Ascending aorta (tissue), 2 donors: ENCODE data around the gene PADI2. TPM values are rescaled to one million over a fixed set of nuclear protein-coding genes. Genes with fewer than 3 reads are reported as not detected.
A peak's percentile ranks its signal among the peaks of the same experiment; 100 is the strongest.

Experiments
- DNase-seq, 2 donors: peaks; one replicate each; pipeline ENCODE4 v3.0.0-alpha.2; 2019; ENCODE audit warnings: low spot score in 2 of 2
- H3K27ac ChIP-seq, 2 donors: fragments of 200-600 bp; sonication (generic); one replicate each; pipeline ENCODE4 v1.5.1; 2016 to 2017; ENCODE audit warnings: mild to moderate bottlenecking in 1 of 2
- H3K27me3 ChIP-seq: fragments of 200-600 bp; sonication (generic); one replicate; pipeline ENCODE4 v1.5.1; 2017
- H3K36me3 ChIP-seq, 2 donors: fragments of 200-600 bp; sonication (generic); one replicate each; pipeline ENCODE4 v1.5.1; 2016
- H3K4me1 ChIP-seq, 2 donors: fragments of 200-600 bp; sonication (generic); one replicate each; pipeline ENCODE4 v1.5.1; 2016 to 2017; ENCODE audit warnings: mild to moderate bottlenecking in 1 of 2
- H3K4me3 ChIP-seq, 2 donors: fragments of 200-600 bp; sonication (generic); one replicate each; pipeline ENCODE4 v1.5.1; 2016 to 2017; ENCODE audit warnings: mild to moderate bottlenecking in 1 of 2
- H3K9me3 ChIP-seq, 2 donors: fragments of 200-600 bp; sonication (generic); one replicate each; pipeline ENCODE4 v1.5.1; 2016
- intact Hi-C: fragments of 100-400 bp; cut with DNase I; formaldehyde crosslinking; loops from one replicate; pipeline ENCODE4 v1.15.1; 2023
- total RNA-seq: library from RNA; depleted of rRNA; stranded (reverse); fragments of >200 nt; gene quantifications from one replicate; pipeline ENCODE4 v1.1.0, GENCODE V29; 2016
- TF ChIP-seq, protein P1 (sequence below), 3 experiments: fragments of 200-600 bp in 2 of 3; fragments of 450-650 bp in 1 of 3; sonication (generic) in 2 of 3; IDR thresholded peaks; one replicate each; pipeline ENCODE4 v1.5.1; 2016 to 2019; ENCODE audit warnings: antibody characterized with exemption in 3 of 3, mild to moderate bottlenecking in 1 of 3, moderate library complexity in 1 of 3

PADI2 gene
- total RNA-seq, 1 donor from 2014 or later: 0.21 TPM

DNA sequence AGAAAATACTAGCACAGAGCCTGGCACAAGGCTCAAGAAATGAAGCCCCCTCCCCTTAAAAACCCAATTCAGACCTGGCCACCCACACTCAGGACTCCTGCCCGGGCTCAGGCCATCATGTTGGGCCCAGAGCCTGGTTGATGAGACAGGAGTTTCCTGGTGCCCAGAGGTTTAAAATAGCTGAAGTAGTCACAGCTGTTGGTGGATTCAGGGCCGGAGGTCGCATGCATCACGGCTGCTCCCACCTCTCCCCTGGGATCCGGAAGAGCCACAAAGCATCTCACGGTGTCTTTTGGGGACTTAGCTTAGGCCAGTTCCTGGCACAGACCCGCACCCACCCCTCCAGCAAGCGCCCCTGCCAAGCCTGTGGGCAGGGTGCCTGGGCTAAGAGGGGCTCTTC lies 2.6 kb upstream of the PADI2 start:
- no peak overlapping the region for H3K27ac ChIP-seq
- TF ChIP-seq, protein P1, sequence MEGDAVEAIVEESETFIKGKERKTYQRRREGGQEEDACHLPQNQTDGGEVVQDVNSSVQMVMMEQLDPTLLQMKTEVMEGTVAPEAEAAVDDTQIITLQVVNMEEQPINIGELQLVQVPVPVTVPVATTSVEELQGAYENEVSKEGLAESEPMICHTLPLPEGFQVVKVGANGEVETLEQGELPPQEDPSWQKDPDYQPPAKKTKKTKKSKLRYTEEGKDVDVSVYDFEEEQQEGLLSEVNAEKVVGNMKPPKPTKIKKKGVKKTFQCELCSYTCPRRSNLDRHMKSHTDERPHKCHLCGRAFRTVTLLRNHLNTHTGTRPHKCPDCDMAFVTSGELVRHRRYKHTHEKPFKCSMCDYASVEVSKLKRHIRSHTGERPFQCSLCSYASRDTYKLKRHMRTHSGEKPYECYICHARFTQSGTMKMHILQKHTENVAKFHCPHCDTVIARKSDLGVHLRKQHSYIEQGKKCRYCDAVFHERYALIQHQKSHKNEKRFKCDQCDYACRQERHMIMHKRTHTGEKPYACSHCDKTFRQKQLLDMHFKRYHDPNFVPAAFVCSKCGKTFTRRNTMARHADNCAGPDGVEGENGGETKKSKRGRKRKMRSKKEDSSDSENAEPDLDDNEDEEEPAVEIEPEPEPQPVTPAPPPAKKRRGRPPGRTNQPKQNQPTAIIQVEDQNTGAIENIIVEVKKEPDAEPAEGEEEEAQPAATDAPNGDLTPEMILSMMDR (IDR thresholded peaks at IDR 0.05): no peak
- H3K9me3 ChIP-seq: no peaks in the 10 kb centered on the region
- H3K4me3 ChIP-seq: no peak overlapping the region
- H3K4me1 ChIP-seq: peaks cover 4 to 11% of the 10 kb centered on the region in 2 donors
- intact Hi-C loops: loop anchor here (10.0 kb wide), 1 partner anchor 167 kb away; no protein-coding TSS in a partner anchor
- H3K36me3 ChIP-seq: no peaks in the 10 kb centered on the region
- H3K27me3 ChIP-seq: peaks cover 15% of the 10 kb centered on the region
- DNase-seq: no peak

DNA sequence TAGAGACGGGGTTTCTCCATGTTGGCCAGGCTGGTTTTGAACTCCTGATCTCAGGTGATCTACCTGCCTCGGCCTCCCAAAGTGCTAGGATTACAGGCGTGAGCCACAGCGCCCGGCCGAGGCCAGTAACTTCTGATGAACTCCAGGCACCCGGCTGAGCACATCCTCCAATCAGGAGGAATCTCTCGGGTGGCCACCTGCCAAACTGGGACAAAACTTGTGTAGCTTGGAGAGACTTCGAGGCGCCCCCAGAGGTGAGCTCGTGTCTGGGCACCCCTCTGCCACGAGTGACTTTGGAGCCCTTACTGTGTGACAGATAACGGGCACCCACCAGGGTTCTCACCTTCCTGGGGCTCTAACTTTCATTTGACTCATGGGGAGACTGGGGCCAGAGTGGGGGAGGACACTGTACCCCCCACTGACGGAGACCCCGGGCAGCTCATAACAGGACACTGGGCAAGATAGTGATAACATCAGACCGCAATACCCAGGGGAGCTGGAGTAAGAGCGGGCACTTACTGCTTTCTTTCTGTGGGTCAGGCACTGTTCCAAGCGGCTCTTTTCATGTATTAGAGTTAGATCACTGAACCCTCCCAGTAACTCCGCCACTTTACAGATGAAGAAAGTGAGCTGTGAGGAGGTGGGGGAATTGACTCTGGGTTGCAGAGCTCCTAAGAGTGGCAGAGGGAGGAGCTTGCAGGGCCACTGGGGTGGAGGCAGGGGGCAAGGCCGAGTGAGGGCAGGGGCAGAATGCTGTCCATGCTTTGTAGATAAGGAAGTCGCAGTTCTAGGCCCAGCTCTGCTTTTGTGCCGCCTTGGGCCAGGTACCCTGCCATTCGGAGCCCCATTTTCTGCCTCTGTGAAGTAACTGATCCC lies 1.9 kb upstream of the PADI2 start:
- Histone ChIP-seq H3K4me3 (no peak overlapping the region), H3K27ac (no peak overlapping the region), H3K36me3 (no peaks in the 10 kb centered on the region), H3K9me3 (no peaks in the 10 kb centered on the region), H3K27me3 (peaks cover 15% of the 10 kb centered on the region), H3K4me1 (peaks cover 4 to 11% of the 10 kb centered on the region in 2 donors)
- intact Hi-C loops: loop anchor here (10.0 kb wide), 1 partner anchor 166 kb away; no protein-coding TSS in a partner anchor
- TF ChIP-seq, protein P1 (IDR thresholded peaks at IDR 0.05): no peak
- DNase-seq: no peak

DNA sequence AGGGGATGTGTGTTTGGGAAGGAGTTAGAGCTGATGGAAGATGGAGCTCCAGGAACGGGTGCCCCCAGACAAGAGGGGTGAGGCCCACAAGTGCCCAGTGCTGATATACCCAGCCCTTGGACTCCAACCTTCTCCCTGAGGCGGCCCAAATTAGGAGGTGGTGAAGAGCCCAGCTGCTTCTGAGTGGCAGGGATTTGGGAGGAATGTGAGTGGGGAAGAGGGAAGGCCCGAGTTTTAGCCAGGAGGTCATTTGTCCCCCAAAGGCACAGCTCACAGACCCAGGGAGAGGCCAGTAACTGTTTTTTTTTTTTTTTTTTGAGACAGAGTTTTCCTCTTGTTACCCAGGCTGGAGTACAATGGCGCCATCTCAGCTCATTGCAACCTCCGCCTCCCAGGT lies 1.2 kb upstream of the PADI2 start:
- no peaks in the 10 kb centered on the region for H3K36me3 ChIP-seq
- no peak for DNase-seq
- H3K9me3 ChIP-seq: no peaks in the 10 kb centered on the region
- no peak overlapping the region for H3K27ac ChIP-seq
- TF ChIP-seq, protein P1 (IDR thresholded peaks at IDR 0.05): no peak
- H3K27me3 ChIP-seq: peaks cover 15% of the 10 kb centered on the region
- H3K4me1 ChIP-seq: peaks cover 4 to 7% of the 10 kb centered on the region in 2 donors
- intact Hi-C loops: loop anchor here (10.0 kb wide), 1 partner anchor 166 kb away; no protein-coding TSS in a partner anchor
- H3K4me3 ChIP-seq: no peak overlapping the region

DNA sequence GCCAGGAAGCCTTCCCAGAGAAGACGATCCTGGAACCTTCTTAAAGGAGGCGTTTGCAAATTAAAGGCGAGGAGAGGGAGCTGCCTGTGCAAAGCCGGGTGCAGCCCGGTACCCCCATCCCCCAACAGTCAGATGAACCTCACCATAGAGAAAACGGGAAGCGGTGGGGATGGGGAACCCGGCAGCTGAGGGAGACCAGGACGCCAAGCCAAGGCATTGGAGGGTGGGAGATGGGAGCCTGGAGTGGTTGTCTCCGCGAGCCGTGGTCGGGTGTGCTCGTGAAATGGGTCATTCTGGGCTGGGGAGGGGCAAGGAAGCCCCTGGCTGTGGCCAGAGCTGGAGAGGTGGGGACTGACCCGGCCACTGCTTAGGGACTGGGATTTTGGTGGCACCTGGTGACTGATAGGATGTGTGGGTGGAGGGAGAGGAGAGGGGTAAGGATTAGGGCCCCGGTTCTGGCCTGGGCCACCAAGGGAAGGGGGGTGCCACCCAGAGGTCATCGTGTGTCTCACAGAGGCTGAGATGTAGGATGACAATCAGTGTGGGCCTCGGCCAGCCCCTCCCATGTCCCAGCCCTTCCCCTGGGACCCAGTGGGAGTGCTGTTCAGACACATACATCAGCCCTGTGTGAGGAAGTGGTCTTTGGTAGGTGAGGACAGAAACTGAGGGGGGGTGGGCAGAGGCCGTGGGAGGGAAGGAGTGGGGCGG lies 676 bp upstream of the PADI2 start:
- intact Hi-C loops: loop anchor here (10.0 kb wide), 1 partner anchor 165 kb away; no protein-coding TSS in a partner anchor
- Histone ChIP-seq H3K4me3 (peak overlapping the region in 1 of 2 donors; percentile 57), H3K9me3 (no peaks in the 10 kb centered on the region), H3K36me3 (no peaks in the 10 kb centered on the region), H3K4me1 (peaks cover 4 to 7% of the 10 kb centered on the region in 2 donors), H3K27ac (no peak overlapping the region), H3K27me3 (peaks cover 15% of the 10 kb centered on the region)
- TF ChIP-seq, protein P1 (IDR thresholded peaks at IDR 0.05): no peak
- DNase-seq: no peak

- Histone ChIP-seq H3K4me1 (peaks cover 4 to 7% of the 10 kb centered on the region in 2 donors), H3K27ac (no peak overlapping the region), H3K9me3 (no peaks in the 10 kb centered on the region), H3K4me3 (peak overlapping the region; percentile 46 to 57), H3K27me3 (peaks cover 15% of the 10 kb centered on the region), H3K36me3 (no peaks in the 10 kb centered on the region)
- intact Hi-C loops: no loop called here
- DNase-seq: no peak
- TF ChIP-seq, protein P1 (IDR thresholded peaks at IDR 0.05): no peak
These were observed 560 bp downstream of the PADI2 start for GRCh38 chr1:17118706-17119075.
